HL-60/S4 treated with phorbol 12-myristate 13-acetate at 8.2 ng/mL for 4 days and 3 days (cell line): ENCODE results near the gene GNG13.

Experiments
- in situ Hi-C: fragments of 300-500 bp; cut with MboI; formaldehyde crosslinking; loops from 2 replicates; pipeline ENCODE4 v1.15.0; 2022; ENCODE audit warnings: low sequenced_read_pairs

The GNG13 gene

GRCh38 chr16:815861-816260 lies 15.3 kb upstream of the GNG13 start:
- in situ Hi-C loops = no loop called here

DNA sequence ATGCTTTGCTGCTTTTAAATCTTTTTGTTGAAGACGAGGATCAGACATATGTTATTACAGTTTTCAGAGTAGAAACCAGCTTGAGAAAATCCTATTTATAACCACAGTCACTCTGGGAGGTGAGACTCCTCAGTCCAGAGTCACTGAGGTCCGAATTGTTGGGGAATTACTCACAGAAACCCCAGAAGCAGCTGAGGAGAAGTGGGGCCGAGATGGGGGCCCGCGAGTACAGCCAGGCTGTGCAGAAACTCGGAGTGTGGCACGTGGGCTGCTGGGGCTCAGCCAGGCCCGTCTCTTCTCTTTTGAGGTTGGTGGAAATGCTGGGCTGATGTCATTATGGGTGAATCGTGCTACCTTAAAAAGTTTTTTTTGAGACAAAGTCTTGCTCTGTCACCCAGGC lies 14.4 kb upstream of the GNG13 start:
- in situ Hi-C loops = no loop called here

DNA sequence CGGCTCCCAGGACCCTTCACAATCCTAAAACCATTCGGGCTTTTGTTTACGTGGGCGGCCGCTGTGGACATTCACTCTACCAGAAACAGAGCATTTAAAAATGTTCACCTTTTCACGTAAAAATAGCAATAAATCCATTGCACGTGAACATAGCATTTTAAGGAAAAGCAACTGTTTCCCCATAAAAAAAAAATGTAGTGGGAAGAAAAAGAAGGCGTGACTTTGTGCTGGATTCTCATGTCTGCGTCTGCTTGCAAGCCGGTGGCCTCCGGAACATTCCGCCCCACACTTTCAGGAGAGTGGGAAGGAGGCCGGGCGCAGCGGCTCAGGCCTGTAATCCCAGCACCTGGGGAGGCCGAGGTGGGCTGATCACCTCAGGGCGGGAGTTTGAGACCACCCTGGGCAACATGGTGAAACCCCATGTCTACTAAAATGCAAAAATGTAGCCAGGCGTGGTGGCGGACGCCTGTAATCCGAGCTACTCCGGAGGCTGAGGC lies 13.4 kb upstream of the GNG13 start:
- in situ Hi-C loops = no loop called here

- in situ Hi-C loops = no loop called here
Measured at GRCh38 chr16:813204-813915, 12.8 kb upstream of the GNG13 start.

- in situ Hi-C loops = no loop called here
Measured at GRCh38 chr16:808085-808386, 7.5 kb upstream of the GNG13 start.

- in situ Hi-C loops = no loop called here
Measured at GRCh38 chr16:807347-808084, 7.0 kb upstream of the GNG13 start.

DNA sequence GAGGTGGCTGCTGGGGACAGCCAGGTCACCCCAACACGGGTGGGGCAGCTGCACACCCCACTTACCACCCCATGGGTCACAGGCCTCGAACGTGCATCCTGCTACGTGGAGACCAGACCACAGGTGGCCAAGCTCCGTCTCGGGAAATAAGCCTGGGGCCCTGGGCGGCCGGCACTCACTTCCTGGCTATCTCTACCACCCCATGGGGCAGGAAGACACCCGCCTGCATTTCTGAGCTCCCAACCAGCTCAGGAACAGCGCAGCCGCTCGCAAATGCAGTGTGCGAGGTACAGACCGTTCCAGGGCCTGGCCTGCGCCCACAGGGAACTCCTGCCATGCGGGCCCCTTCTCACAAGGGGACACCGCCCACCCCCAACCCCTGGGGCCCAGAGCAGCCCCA lies 4.9 kb upstream of the GNG13 start:
- in situ Hi-C loops = no loop called here

DNA sequence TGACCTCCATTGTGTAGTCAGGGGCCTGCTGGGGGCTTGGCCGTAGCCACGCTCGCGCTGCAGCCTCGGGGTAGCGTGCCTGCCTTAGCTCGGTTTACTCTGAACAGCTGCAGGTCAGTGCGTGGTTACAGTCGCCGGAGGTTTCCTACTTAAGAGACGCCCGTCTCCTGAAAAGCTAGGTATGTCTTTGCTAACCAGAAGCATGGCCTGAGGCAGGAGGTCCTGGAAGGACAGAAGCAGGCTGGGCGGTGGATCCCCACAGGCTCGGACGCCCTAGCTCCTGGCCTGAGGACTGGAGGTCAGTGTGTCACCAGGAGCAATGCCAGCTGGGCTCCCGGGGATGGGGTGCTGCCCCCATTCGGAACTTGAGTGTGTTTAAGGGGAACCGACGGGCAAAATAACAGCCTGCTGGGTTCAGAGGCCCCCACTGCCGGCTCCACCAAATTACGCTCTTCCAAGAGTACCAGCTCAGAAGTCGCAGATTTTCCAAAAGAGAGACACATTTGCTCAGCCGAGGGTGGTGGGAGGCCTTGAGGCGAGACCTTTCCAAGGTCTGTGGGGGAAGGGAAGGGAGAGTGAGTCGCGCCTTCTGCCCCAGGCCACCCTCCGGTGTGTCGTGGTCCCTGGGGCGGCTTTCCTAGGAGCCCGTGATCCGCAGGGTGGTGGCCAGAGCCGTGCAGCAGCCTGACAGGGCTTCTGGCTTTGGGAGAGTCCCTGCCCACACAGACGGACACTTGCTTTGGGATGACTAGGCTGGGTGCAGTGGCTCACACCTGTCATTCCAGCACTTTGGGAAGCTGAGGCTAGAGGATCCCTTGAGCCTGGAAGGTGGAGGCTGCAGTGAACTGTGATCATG lies 3.9 kb upstream of the GNG13 start:
- in situ Hi-C loops = no loop called here

- in situ Hi-C loops = no loop called here
Measured at GRCh38 chr16:803754-804080, 3.2 kb upstream of the GNG13 start.

DNA sequence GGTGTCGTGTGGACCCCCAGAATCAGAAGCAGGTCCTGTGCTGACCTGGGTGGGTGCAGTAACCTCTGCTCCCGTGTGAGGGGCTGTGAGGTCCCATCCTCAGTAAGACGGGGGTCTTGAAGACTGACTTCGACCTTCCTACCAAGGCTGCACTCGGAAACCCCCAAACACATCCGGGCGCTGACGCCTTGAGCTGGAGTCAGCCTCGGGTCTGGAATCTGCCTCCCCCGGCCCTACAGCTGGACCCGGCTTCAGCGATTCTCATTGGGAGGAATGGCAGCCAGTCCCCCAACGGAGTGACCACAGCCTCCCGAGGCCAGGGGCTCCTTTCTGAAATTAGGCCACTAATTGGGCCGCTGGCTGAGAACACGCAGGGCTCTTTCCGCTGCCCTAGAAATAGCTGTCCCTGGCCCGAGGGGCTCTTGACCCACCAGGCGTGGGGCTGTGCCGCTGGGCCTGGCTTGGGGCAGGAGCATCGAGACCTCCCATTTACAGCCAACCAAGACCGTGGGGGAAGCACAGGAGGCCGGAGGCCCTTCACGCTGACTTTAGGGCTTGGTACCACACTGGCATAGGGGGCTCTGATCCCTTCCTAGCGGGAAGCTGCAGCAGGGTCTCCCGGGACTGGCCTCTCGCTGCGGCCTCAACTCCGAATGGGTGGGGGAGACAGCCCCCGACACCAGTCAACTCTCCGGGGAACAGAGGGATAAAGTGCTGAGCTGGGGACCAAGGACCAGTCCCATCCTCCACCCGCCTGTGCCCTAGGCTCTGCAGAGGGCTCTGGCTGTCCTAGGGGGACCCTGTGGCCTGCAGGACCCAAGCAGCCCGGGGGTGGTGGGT lies 2.6 kb upstream of the GNG13 start:
- in situ Hi-C loops = no loop called here

- in situ Hi-C loops = no loop called here
Measured at GRCh38 chr16:802461-802860, 1.9 kb upstream of the GNG13 start.

GRCh38 chr16:801584-802363 lies 1.2 kb upstream of the GNG13 start:
- in situ Hi-C loops = no loop called here

DNA sequence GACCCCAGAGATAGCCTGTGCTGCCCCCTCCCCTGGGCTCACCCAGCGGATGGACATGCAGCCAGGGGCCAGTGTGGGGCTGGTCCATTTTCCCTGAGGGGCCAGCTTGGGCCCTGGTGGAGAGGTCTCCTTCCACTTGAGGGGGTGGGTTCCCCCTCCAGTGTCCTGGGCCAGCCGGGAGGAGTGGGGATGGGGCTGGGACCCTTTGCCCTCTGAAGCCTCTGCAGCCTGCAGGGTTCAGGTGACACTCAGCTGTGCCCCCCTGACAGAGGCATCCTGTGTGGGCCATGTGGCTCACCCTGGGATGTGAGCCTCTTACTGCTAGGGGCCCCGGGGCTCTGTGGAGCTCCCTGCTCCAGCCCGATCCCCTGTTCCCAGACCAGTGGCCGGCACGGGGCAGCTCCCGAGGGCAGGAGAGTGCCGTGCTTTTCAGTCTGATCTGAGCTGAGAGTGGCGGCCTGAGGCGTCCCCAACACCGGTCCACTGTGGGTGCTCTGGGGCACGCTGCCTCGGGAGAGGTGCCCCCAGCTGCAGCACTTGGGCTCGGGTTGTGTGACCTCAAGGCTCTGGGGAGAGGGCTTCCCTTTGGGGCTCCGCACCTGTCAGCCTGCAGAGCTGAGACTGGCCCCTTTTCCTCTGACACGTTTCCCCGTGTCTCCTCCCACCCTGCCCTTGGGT lies 439 bp upstream of the GNG13 start:
- in situ Hi-C loops = no loop called here

GRCh38 chr16:799111-799947 lies 1.2 kb downstream of the GNG13 start:
- in situ Hi-C loops = no loop called here

DNA sequence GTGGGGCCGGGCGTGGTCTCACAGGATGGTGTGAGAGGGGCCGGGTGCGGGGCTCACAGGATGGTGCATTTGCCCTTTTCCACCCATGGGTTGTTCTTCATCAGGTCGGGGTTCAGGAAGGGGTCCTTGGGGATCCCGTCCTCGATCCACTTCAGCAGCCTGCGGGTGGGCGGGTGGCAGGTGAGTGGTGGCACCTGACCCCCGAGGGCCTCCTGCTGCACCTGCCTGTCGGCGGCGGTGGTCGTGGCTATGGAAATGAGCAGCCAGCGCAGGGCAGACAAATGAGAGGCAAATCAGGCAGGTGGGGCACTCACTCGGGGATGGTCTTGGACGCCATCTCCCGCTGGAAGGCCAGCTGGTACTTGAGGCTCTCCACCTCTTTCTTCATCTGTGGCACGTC lies 1.9 kb downstream of the GNG13 start:
- in situ Hi-C loops = no loop called here

- in situ Hi-C loops = no loop called here
Measured at GRCh38 chr16:797686-798085, 2.8 kb downstream of the GNG13 start.

DNA sequence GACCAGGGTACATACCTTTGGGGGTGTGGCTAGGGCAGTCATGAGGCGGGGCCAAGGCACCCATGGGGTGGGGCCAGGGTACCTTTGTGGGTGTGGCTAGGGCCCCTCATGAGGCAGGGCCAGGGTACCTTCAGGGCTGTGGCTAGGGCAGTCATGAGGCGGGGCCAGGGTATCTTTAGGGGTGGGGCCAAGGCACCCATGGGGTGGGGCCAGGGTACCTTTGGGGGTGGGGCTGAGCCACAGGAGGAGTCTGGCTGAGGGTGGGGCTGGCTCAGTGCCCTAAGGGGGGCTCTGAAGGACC lies 3.5 kb downstream of the GNG13 start:
- in situ Hi-C loops = no loop called here

GRCh38 chr16:796296-797119 lies 4.0 kb downstream of the GNG13 start:
- in situ Hi-C loops = no loop called here
